LNCAP (cell line): ENCODE results near the gene NMB.

Experiments used
- CTCF ChIP-seq: fragments of 450-650 bp; IDR thresholded peaks from 2 replicates; pipeline ENCODE4 v1.5.1; 2017; ENCODE audit warnings: mild to moderate bottlenecking

NMB gene

GRCh38 chr15:84620626-84621025 is 37.4 kb downstream of the NMB start:
- TF ChIP-seq CTCF = no peak

DNA sequence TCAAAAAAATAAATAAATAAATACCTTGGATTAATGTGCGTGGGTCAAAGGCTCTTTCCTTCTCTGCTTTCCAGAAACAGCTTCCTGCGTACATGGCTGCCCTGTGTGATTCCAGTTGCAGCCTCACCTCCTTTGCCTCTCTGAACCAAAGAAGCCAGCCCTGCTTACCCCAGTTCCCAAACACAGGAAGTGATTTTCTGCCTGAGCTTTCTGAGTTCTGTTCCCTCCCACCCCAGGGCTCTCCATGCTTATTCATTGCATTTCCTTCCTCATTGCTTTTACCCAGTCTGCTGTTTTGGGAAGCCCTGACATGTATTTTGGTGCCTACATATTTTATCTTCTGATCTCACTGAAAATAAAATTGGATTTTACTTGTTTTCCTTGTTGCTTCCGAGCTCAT is 41.8 kb downstream of the NMB start:
- TF ChIP-seq CTCF = no peak

- TF ChIP-seq CTCF = no peak
Measured at GRCh38 chr15:84611631-84612030, 46.4 kb downstream of the NMB start.

DNA sequence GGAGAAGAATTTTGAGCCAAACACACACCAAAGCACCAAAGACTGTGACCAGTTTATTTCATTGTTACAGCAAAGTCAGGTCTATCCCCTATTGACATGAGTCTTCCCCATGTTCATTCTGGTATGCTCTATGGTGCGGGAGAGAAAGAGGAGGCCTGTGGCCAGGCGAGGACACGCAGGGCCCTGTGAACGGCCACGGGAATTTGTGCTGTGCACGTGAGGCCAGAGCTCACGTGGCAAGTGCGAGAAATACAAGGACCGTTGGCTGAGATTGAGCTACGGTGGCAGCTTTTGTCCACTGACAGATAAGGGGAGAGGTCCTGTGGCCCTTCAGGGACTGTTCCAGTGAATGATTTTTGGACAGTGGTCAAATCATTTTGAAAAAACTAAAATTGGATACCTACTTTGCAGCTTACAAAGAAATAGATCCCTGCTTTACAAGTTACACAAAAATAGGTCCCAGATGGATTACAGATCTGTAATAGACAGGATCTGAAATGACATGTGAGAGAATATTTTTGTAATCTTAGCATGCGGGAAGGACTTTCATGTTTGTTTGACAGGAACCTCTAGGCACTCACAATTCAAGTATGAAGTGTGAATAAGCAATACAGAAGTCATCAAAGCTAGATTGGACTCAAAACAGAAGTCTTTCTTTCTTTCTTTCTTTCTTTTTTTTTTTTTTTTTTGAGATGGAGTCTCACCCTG is 48.0 kb downstream of the NMB start:
- TF ChIP-seq CTCF = no peak

GRCh38 chr15:84608707-84609284 is 49.2 kb downstream of the NMB start:
- no peak for TF ChIP-seq CTCF

GRCh38 chr15:84606653-84607120 is 51.3 kb downstream of the NMB start:
- TF ChIP-seq CTCF = no peak

DNA sequence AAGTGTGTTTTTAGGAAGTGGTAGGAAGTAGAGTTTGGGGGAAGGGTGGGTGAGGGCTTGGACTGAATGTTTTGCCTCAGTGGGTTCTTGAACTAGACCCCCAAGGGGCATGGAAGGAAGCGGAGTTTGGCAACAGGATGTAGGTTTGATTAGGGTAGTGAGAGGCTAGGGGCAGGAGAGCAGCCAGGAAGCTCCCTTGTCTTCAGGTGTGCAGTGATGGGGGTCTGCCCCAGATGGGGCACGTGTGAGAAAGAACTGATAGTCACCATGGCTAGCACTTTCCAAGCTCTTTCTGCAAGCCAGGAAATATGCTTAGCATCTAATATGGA is 52.5 kb downstream of the NMB start:
- TF ChIP-seq CTCF = no peak
